Measurements from ENCODE around the gene ZNF345. TPM values are rescaled to one million over a fixed set of nuclear protein-coding genes. Genes with fewer than 3 reads are reported as not detected.

ZNF345 gene
- total and polyA plus RNA-seq, 2 of the 8 experiments (the other 6 are each of a cell fraction or from before 2014, with no cell fraction given) = 3.2 to 5.1 TPM

GRCh38 chr19:36918090-36918489 lies 67.4 kb downstream of the ZNF345 start (continued):
- TF ChIP-seq CHD2 (IDR thresholded peaks at IDR 0.05; ENCODE audit: low read length) (no peak), SUZ12 (IDR thresholded peaks at IDR 0.05; ENCODE audit: low read length) (no peak)

Small RNA genes lying within 50 kb of the gene (small RNA-seq; reads per million reads assigned to genes)
- not detected for gene RF00019 (ENCODE audit: insufficient read depth)

Other genes starting within 250 kb of the ZNF345 start
- 4.2 and 6.3 TPM in 2 replicates for gene ZNF382, start 245.6 kb upstream of the ZNF345 start, total RNA-seq (2021; fragmentation: NEBNext Ultra II Directional; extraction: Animal tissue kit (Norgen Biotek cat#: 25700))
- gene ZNF382, start 245.6 kb upstream of the ZNF345 start, polyA plus RNA-seq (2011; rRNA removed) = 1.7 and 1.9 TPM in 2 replicates
- 5.4 and 5.9 TPM in 2 replicates for gene ZNF461, start 184.0 kb upstream of the ZNF345 start, total RNA-seq (2021; fragmentation: NEBNext Ultra II Directional; extraction: Animal tissue kit (Norgen Biotek cat#: 25700))
- gene ZNF461, start 184.0 kb upstream of the ZNF345 start, polyA plus RNA-seq (2011; rRNA removed) = 0.93 and 1.1 TPM in 2 replicates
- gene ZNF567, start 163.3 kb upstream of the ZNF345 start, total RNA-seq (2021; fragmentation: NEBNext Ultra II Directional; extraction: Animal tissue kit (Norgen Biotek cat#: 25700)) = 10.5 and 10.6 TPM in 2 replicates
- gene ZNF567, start 163.3 kb upstream of the ZNF345 start, polyA plus RNA-seq (2011; rRNA removed) = 1.7 and 6.5 TPM in 2 replicates
- gene ZNF850, start 78.1 kb upstream of the ZNF345 start, total RNA-seq (2021; fragmentation: NEBNext Ultra II Directional; extraction: Animal tissue kit (Norgen Biotek cat#: 25700)) = 18.0 and 21.2 TPM in 2 replicates
- 5.6 and 6.7 TPM in 2 replicates for gene ZNF850, start 78.1 kb upstream of the ZNF345 start, polyA plus RNA-seq (2011; rRNA removed)
- gene ZNF790, start 12.5 kb upstream of the ZNF345 start, total RNA-seq (2021; fragmentation: NEBNext Ultra II Directional; extraction: Animal tissue kit (Norgen Biotek cat#: 25700)) = 7.2 and 7.5 TPM in 2 replicates
- gene ZNF790, start 12.5 kb upstream of the ZNF345 start, polyA plus RNA-seq (2011; rRNA removed) = 1.7 and 1.9 TPM in 2 replicates
- gene ZNF829, start 65.4 kb downstream of the ZNF345 start, total RNA-seq (2021; fragmentation: NEBNext Ultra II Directional; extraction: Animal tissue kit (Norgen Biotek cat#: 25700)) = 2.3 and 3.3 TPM in 2 replicates
- gene ZNF829, start 65.4 kb downstream of the ZNF345 start, polyA plus RNA-seq (2011; rRNA removed) = 0.97 and 1.3 TPM in 2 replicates
- 2.4 and 2.7 TPM in 2 replicates for gene ZNF568, start 65.5 kb downstream of the ZNF345 start, total RNA-seq (2021; fragmentation: NEBNext Ultra II Directional; extraction: Animal tissue kit (Norgen Biotek cat#: 25700))
- gene ZNF568, start 65.5 kb downstream of the ZNF345 start, polyA plus RNA-seq (2011; rRNA removed) = 1.4 and 1.6 TPM in 2 replicates
- 8.8 and 10.5 TPM in 2 replicates for gene ZNF420, start 227.6 kb downstream of the ZNF345 start, total RNA-seq (2021; fragmentation: NEBNext Ultra II Directional; extraction: Animal tissue kit (Norgen Biotek cat#: 25700))
- 1.1 and 1.7 TPM in 2 replicates for gene ZNF420, start 227.6 kb downstream of the ZNF345 start, polyA plus RNA-seq (2011; rRNA removed)

Data from H1 (cell line).